ENCODE measurements around the gene MYADML2.

MYADML2 gene

DNA sequence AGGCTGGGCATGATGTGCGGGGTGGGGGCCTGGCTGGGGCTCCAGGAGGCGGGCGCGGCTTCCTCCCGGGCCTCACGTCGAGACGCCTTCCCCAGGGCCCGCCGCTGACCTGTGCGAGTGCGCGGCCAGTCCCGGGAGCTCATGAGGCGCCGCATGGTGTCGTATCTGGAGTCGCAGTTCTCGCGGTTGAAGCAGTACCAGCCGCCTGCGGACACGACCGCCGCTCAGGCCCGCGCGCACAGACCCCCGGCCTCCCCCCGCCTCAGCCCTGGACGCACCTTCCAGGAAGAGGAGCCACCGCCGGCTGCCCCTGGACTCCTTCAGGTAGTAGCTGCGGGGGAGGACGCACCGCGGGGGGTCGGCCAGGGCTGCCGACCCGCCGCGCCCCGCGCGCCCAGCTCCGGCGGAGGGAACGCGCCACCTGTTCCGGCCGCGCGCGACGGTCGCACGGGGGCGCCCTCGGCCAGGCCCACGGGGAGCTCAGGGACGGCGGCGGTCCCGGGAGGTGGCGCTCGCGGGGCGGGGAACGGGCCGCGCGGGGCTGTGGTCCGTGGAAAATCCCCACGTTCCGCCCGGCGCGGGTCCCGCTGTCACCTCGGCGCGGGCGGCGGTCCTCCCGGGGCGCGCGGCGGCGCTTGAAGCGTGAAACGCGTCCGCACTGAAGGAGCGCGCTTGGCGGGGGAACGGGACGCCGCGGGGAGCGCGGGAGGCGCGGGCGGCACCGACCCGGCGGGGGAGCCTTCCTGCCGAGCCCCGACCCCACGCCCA, 12.5 kb upstream of the MYADML2 start:
- peak; percentile 85 for ATAC-seq

GRCh38 chr17:81958633-81959342, 11.8 kb upstream of the MYADML2 start:
- ATAC-seq = no peak
- TF ChIP-seq ARNTL (CRISPR knock-in tag; IDR thresholded peaks at IDR 0.05; ENCODE audit: borderline replicate concordance, low read depth) = no peak
- TF ChIP-seq GLIS3 (CRISPR knock-in tag; IDR thresholded peaks at IDR 0.05) = no peak
- TF ChIP-seq ZC3H10 (CRISPR knock-in tag; IDR thresholded peaks at IDR 0.05) = no peak
- no peak for TF ChIP-seq BACH2 (CRISPR knock-in tag; IDR thresholded peaks at IDR 0.05; ENCODE audit: borderline replicate concordance)
- no peak for TF ChIP-seq ISL1 (CRISPR knock-in tag; IDR thresholded peaks at IDR 0.05)
- no peak for TF ChIP-seq PPARA (CRISPR knock-in tag; IDR thresholded peaks at IDR 0.05; ENCODE audit: borderline replicate concordance)
- no peak for TF ChIP-seq CSDC2 (CRISPR knock-in tag; IDR thresholded peaks at IDR 0.05)
- no peak for TF ChIP-seq OSR1 (CRISPR knock-in tag; IDR thresholded peaks at IDR 0.05)
- TF ChIP-seq TSHZ2 (CRISPR knock-in tag; IDR thresholded peaks at IDR 0.05) = no peak
- no peak for TF ChIP-seq CREB5 (CRISPR knock-in tag; IDR thresholded peaks at IDR 0.05; ENCODE audit: low read depth)
- TF ChIP-seq ZNF565 (CRISPR knock-in tag; conservative IDR thresholded peaks at IDR 0.05; ENCODE audit: low read depth) = no peak
- TF ChIP-seq, protein P1, sequence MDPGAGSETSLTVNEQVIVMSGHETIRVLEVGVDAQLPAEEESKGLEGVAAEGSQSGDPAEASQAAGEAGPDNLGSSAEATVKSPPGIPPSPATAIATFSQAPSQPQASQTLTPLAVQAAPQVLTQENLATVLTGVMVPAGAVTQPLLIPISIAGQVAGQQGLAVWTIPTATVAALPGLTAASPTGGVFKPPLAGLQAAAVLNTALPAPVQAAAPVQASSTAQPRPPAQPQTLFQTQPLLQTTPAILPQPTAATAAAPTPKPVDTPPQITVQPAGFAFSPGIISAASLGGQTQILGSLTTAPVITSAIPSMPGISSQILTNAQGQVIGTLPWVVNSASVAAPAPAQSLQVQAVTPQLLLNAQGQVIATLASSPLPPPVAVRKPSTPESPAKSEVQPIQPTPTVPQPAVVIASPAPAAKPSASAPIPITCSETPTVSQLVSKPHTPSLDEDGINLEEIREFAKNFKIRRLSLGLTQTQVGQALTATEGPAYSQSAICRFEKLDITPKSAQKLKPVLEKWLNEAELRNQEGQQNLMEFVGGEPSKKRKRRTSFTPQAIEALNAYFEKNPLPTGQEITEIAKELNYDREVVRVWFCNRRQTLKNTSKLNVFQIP (CRISPR knock-in tag; IDR thresholded peaks at IDR 0.05; ENCODE audit: borderline replicate concordance, low read depth) = no peak
- no peak for TF ChIP-seq SNAI2 (CRISPR knock-in tag; IDR thresholded peaks at IDR 0.05)
- no peak for TF ChIP-seq TCF4 (CRISPR knock-in tag; IDR thresholded peaks at IDR 0.05; ENCODE audit: borderline replicate concordance)
- TF ChIP-seq ZFP3 (CRISPR knock-in tag; IDR thresholded peaks at IDR 0.05) = no peak
- TF ChIP-seq, protein P2, sequence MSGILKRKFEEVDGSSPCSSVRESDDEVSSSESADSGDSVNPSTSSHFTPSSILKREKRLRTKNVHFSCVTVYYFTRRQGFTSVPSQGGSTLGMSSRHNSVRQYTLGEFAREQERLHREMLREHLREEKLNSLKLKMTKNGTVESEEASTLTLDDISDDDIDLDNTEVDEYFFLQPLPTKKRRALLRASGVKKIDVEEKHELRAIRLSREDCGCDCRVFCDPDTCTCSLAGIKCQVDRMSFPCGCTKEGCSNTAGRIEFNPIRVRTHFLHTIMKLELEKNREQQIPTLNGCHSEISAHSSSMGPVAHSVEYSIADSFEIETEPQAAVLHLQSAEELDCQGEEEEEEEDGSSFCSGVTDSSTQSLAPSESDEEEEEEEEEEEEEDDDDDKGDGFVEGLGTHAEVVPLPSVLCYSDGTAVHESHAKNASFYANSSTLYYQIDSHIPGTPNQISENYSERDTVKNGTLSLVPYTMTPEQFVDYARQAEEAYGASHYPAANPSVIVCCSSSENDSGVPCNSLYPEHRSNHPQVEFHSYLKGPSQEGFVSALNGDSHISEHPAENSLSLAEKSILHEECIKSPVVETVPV (CRISPR knock-in tag; IDR thresholded peaks at IDR 0.05) = no peak

More for the DNA sequence above, 12.5 kb upstream of the MYADML2 start:
- TF ChIP-seq SNAI2 (CRISPR knock-in tag; IDR thresholded peaks at IDR 0.05) (peak; percentile 87; the same call in 1 of the 2 replicates), PPARA (CRISPR knock-in tag; IDR thresholded peaks at IDR 0.05; ENCODE audit: borderline replicate concordance) (no peak)

DNA sequence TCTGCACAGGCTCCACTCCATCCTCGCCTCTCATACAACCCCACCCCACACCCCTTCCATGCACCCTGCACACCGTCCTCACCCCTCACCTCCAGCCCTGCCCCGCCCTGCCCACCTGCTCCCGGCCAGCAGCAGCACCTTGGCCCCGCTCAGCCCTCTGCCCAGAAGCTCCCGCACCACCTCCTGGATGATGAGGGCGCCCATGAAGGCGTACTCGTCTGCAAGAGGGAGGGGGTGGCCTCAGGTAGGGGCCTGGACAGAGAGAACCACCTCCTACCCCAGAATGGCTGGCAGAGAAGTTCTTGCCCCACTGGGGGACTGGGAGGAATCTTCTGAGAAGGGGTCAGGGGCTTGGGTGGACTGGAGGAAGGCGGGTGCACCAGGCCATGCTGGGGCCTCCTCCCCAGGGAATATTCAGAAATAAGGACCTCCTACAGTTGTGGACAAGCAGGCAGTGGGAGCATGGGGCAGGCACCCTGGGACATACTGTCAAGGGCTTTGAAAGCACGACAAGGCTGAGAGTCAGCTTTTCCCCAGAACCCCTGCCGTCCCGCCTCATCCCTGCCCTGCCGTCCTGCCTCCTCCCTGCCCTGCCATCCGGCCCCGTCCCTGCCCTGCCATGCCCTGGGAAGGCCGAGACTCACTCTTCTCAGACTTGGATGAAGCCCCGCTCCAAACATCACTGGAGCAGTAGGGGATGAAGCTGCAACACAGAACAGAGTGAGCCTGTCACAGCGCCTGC, 10.8 kb upstream of the MYADML2 start:
- ATAC-seq = no peak
- no peak for TF ChIP-seq SNAI2 (CRISPR knock-in tag; IDR thresholded peaks at IDR 0.05)
- TF ChIP-seq ZNF565 (CRISPR knock-in tag; conservative IDR thresholded peaks at IDR 0.05; ENCODE audit: low read depth) = no peak
- TF ChIP-seq ZC3H10 (CRISPR knock-in tag; IDR thresholded peaks at IDR 0.05) = no peak

Data from SK-N-SH treated with all-trans-retinoic acid at 6 μM for 48 hours (cell line).